Loucy (cell line): ENCODE measurements around the gene KCTD8.

Source experiments
- H2AFZ ChIP-seq: fragments of 200-600 bp; sonication (generic); 2 replicates; pipeline ENCODE4 v1.6.0; 2016; ENCODE audit warnings: antibody characterized with exemption, mild to moderate bottlenecking, low read length, moderate library complexity
- H3F3A ChIP-seq: fragments of 200-600 bp; 2 replicates; pipeline ENCODE4 v1.6.0; 2016; ENCODE audit warnings: antibody characterized with exemption, low read depth, mild to moderate bottlenecking
- H3K27me3 ChIP-seq: fragments of 200-600 bp; sonication (generic); 2 replicates; pipeline ENCODE4 v1.6.1; 2014; ENCODE audit warnings: low read length, mild to moderate bottlenecking; ENCODE audit not compliant: insufficient read depth, poor library complexity, severe bottlenecking
- H3K36me3 ChIP-seq: fragments of 200-600 bp; sonication (generic); 2 replicates; pipeline ENCODE4 v1.6.1; 2016; ENCODE audit warnings: low read length; ENCODE audit not compliant: insufficient read depth
- H3K4me1 ChIP-seq: fragments of 200-600 bp; sonication (generic); 2 replicates; pipeline ENCODE4 v1.5.1; 2014; ENCODE audit warnings: low read length, mild to moderate bottlenecking; ENCODE audit not compliant: insufficient read depth, poor library complexity, severe bottlenecking
- H3K4me2 ChIP-seq: fragments of 200-600 bp; sonication (generic); 2 replicates; pipeline ENCODE4 v1.6.0; 2014; ENCODE audit warnings: antibody characterized with exemption, low read length, low read depth, mild to moderate bottlenecking; ENCODE audit not compliant: poor library complexity, severe bottlenecking
- H3K4me3 ChIP-seq: fragments of 200-600 bp; sonication (generic); 2 replicates; pipeline ENCODE4 v1.5.1; 2014; ENCODE audit warnings: low read length, mild to moderate bottlenecking, mixed read lengths; ENCODE audit not compliant: poor library complexity, severe bottlenecking
- H3K79me2 ChIP-seq: fragments of 200-600 bp; sonication (generic); 2 replicates; pipeline ENCODE4 v1.6.1; 2014; ENCODE audit warnings: low read length; ENCODE audit not compliant: insufficient read depth
- H3K9ac ChIP-seq: fragments of 200-600 bp; sonication (generic); 2 replicates; pipeline ENCODE4 v1.6.0; 2014; ENCODE audit warnings: mild to moderate bottlenecking, low read depth, low read length, moderate library complexity; ENCODE audit not compliant: poor library complexity, severe bottlenecking
- H3K9me2 ChIP-seq: fragments of 200-600 bp; sonication (generic); replicated peaks from 2 replicates; pipeline ENCODE4 v1.6.1; 2016; ENCODE audit warnings: low read depth, low read length, mixed read lengths
- H3K9me3 ChIP-seq: fragments of 200-600 bp; sonication (generic); 2 replicates; pipeline ENCODE4 v1.6.1; 2014; ENCODE audit warnings: mild to moderate bottlenecking, antibody characterized with exemption, low read length, low read depth; ENCODE audit not compliant: insufficient read depth
- H4K20me1 ChIP-seq: fragments of 200-600 bp; sonication (generic); 2 replicates; pipeline ENCODE4 v1.6.0; 2014; ENCODE audit warnings: antibody characterized with exemption, low read length, mild to moderate bottlenecking; ENCODE audit not compliant: insufficient read depth, poor library complexity, severe bottlenecking
- CTCF ChIP-seq: fragments of 200-600 bp; sonication (generic); conservative IDR thresholded peaks from 2 replicates; pipeline ENCODE4 v1.5.1; 2014; ENCODE audit warnings: mild to moderate bottlenecking, antibody characterized with exemption, low read length
- EZH2phosphoT487 ChIP-seq: fragments of 200-600 bp; IDR thresholded peaks from 2 replicates; pipeline ENCODE4 v1.6.1; 2018; ENCODE audit warnings: antibody characterized with exemption, mild to moderate bottlenecking, moderate library complexity, borderline replicate concordance

Gene KCTD8

DNA sequence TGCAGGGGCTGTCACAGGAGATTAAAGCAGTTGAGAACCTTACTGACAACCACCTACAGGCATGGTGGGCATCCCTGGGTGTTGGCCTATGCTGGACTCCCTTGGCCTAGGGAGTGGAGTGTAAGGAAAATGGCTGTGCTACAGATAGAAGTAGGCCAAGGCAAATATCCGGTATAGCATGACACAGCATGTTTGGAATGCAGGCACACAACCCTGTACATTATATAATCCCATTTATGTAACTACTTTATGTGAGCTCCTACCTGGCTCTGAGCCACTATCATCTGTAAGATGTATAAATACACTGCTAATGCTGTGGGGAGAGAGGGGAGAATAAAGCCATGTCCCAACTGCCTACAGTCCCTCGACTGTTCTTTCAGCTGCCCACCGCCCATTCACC is 38.7 kb upstream of the KCTD8 start:
- no peak overlapping the region for H2AFZ ChIP-seq
- TF ChIP-seq EZH2phosphoT487: no peak
- TF ChIP-seq CTCF: no peak

GRCh38 chr4:44479731-44480130 is 31.1 kb upstream of the KCTD8 start:
- TF ChIP-seq CTCF (no peak), EZH2phosphoT487 (no peak)
- H3K4me2 ChIP-seq: no peak overlapping the region
- no peaks in the 10 kb centered on the region for H3K9me2 ChIP-seq
- no peak overlapping the region for H3K4me3 ChIP-seq
- no peak overlapping the region for H3K9ac ChIP-seq
- H3K4me1 ChIP-seq: no peaks in the 10 kb centered on the region
- H3K79me2 ChIP-seq: no peaks in the 10 kb centered on the region
- H3F3A ChIP-seq: no peaks in the 10 kb centered on the region
- H3K27me3 ChIP-seq: no peaks in the 10 kb centered on the region
- H3K36me3 ChIP-seq: no peaks in the 10 kb centered on the region
- no peak overlapping the region for H2AFZ ChIP-seq
- H4K20me1 ChIP-seq: no peaks in the 10 kb centered on the region
- no peaks in the 10 kb centered on the region for H3K9me3 ChIP-seq

More for the DNA sequence above, 38.7 kb upstream of the KCTD8 start:
- Histone ChIP-seq H3K27me3 (no peaks in the 10 kb centered on the region), H3K4me2 (no peak overlapping the region), H3K79me2 (no peaks in the 10 kb centered on the region), H3K36me3 (no peaks in the 10 kb centered on the region), H3K9ac (no peak overlapping the region), H4K20me1 (no peaks in the 10 kb centered on the region), H3F3A (no peaks in the 10 kb centered on the region), H3K9me3 (no peaks in the 10 kb centered on the region), H3K4me3 (no peak overlapping the region), H3K9me2 (no peaks in the 10 kb centered on the region), H3K4me1 (no peaks in the 10 kb centered on the region)

- Histone ChIP-seq H4K20me1 (no peaks in the 10 kb centered on the region), H2AFZ (no peak overlapping the region), H3K36me3 (no peaks in the 10 kb centered on the region), H3K4me3 (no peak overlapping the region), H3F3A (no peaks in the 10 kb centered on the region), H3K27me3 (no peaks in the 10 kb centered on the region), H3K4me1 (no peaks in the 10 kb centered on the region), H3K4me2 (no peak overlapping the region), H3K79me2 (no peaks in the 10 kb centered on the region), H3K9me2 (no peaks in the 10 kb centered on the region), H3K9ac (no peak overlapping the region), H3K9me3 (0 out of 2 replicates have a peak, but pooled peaks cover 4% of the 10 kb centered on the region)
- no peak for TF ChIP-seq CTCF
- no peak for TF ChIP-seq EZH2phosphoT487
Measured at GRCh38 chr4:44462259-44462658, 13.7 kb upstream of the KCTD8 start.
